WTC11 (cell line): ENCODE results near the gene BRSK2. TPM values are rescaled to one million over a fixed set of nuclear protein-coding genes. Genes with fewer than 3 reads are reported as not detected.
A peak's percentile ranks its signal among the peaks of the same experiment; 100 is the strongest.

Experiments used
- ATAC-seq: fragments of 200-7000 bp; cut with Tn5 transposase; 2 replicates; pipeline ENCODE4 v1.10.0; 2021; ENCODE audit warnings: mild to moderate bottlenecking, moderate library complexity
- CTCF ChIA-PET: fragments of 300-600 bp; sonication (Branson Sonifier 250); formaldehyde crosslinking; loops from one replicate; lab custom pipeline; 2021; ENCODE audit warnings: antibody characterized with exemption; lab: Charles Lee
- POLR2A ChIA-PET: fragments of 350-600 bp; sonication (Branson Sonifier 250); formaldehyde crosslinking; loops from one replicate; lab custom pipeline; 2021; ENCODE audit warnings: antibody characterized with exemption; lab: Charles Lee
- DNase-seq: peaks from one replicate; pipeline ENCODE4 v3.0.0; 2021; ENCODE audit warnings: low spot score
- H3K27ac Mint-ChIP-seq: 2 replicates; pipeline ENCODE4 v1.8.0; 2021; ENCODE audit warnings: mixed read lengths
- H3K27me3 Mint-ChIP-seq: 2 replicates; pipeline ENCODE4 v1.8.0; 2021; ENCODE audit warnings: low read depth, mild to moderate bottlenecking, moderate library complexity, mixed read lengths
- H3K36me3 Mint-ChIP-seq: 2 replicates; pipeline ENCODE4 v1.8.0; 2021; ENCODE audit warnings: mixed read lengths
- H3K4me1 Mint-ChIP-seq: 2 replicates; pipeline ENCODE4 v1.8.0; 2022; ENCODE audit warnings: mixed read lengths
- H3K4me3 Mint-ChIP-seq: 2 replicates; pipeline ENCODE4 v1.8.0; 2021; ENCODE audit warnings: mild to moderate bottlenecking, moderate library complexity, mixed read lengths
- H3K9me3 Mint-ChIP-seq: 2 replicates; pipeline ENCODE4 v1.8.0; 2021; ENCODE audit warnings: mixed read lengths
- E2F1 ChIP-seq: sonication (generic); formaldehyde crosslinking; IDR thresholded peaks from 2 replicates; pipeline ENCODE4 v1.8.0; 2022; ENCODE audit warnings: mild to moderate bottlenecking, missing genetic modification reagents
- ETV6 ChIP-seq: sonication (generic); formaldehyde crosslinking; IDR thresholded peaks from 2 replicates; pipeline ENCODE4 v1.8.1; 2022; ENCODE audit warnings: mild to moderate bottlenecking, missing genetic modification reagents
- KAT7 ChIP-seq: sonication (generic); formaldehyde crosslinking; IDR thresholded peaks from 2 replicates; pipeline ENCODE4 v1.8.1; 2023; ENCODE audit warnings: missing genetic modification reagents, mild to moderate bottlenecking, borderline replicate concordance
- MAX ChIP-seq: sonication (generic); formaldehyde crosslinking; IDR thresholded peaks from 2 replicates; pipeline ENCODE4 v1.8.0; 2022; ENCODE audit warnings: mild to moderate bottlenecking, missing genetic modification reagents
- MYBL2 ChIP-seq: sonication (generic); formaldehyde crosslinking; IDR thresholded peaks from 2 replicates; pipeline ENCODE4 v1.8.1; 2023; ENCODE audit warnings: mild to moderate bottlenecking, moderate library complexity, missing genetic modification reagents
- SP1 ChIP-seq: sonication (generic); formaldehyde crosslinking; conservative IDR thresholded peaks from 2 replicates; pipeline ENCODE4 v1.8.1; 2022; ENCODE audit warnings: missing genetic modification reagents
- ZBTB21 ChIP-seq: sonication (generic); formaldehyde crosslinking; IDR thresholded peaks from 2 replicates; pipeline ENCODE4 v1.8.1; 2023; ENCODE audit warnings: mild to moderate bottlenecking, missing genetic modification reagents, borderline replicate concordance
- ZNF121 ChIP-seq: sonication (generic); formaldehyde crosslinking; IDR thresholded peaks from 2 replicates; pipeline ENCODE4 v1.8.0; 2023; ENCODE audit warnings: missing genetic modification reagents
- ZNF396 ChIP-seq: fragments of 250-450 bp; sonication (Bioruptor Pico); IDR thresholded peaks from 2 replicates; pipeline ENCODE4 v1.8.0; 2021; ENCODE audit warnings: mild to moderate bottlenecking, moderate library complexity, borderline replicate concordance
- ZNF425 ChIP-seq: fragments of 250-450 bp; sonication (Bioruptor Pico); conservative IDR thresholded peaks from 2 replicates; pipeline ENCODE4 v1.9.0; 2021; ENCODE audit warnings: mild to moderate bottlenecking
- total RNA-seq: library from RNA; stranded (reverse); gene quantifications from 3 replicates; pipeline ENCODE4 v1.2.3, GENCODE V29; 2021
- TF ChIP-seq, protein P1 (sequence below): sonication (generic); formaldehyde crosslinking; IDR thresholded peaks from 2 replicates; pipeline ENCODE4 v1.8.1; 2022; ENCODE audit warnings: mild to moderate bottlenecking, moderate library complexity, missing genetic modification reagents
- TF ChIP-seq, protein P2 (sequence below): sonication (generic); formaldehyde crosslinking; IDR thresholded peaks from 2 replicates; pipeline ENCODE4 v1.8.1; 2023; ENCODE audit warnings: mild to moderate bottlenecking, missing genetic modification reagents, moderate library complexity
- TF ChIP-seq, protein P3 (sequence below): sonication (generic); formaldehyde crosslinking; IDR thresholded peaks from 2 replicates; pipeline ENCODE4 v1.8.0; 2023; ENCODE audit warnings: mild to moderate bottlenecking, missing genetic modification reagents
- TF ChIP-seq, protein P4 (sequence below): fragments of 250-450 bp; sonication (Bioruptor Pico); IDR thresholded peaks from 2 replicates; pipeline ENCODE4 v1.9.0; 2021; ENCODE audit warnings: mild to moderate bottlenecking, borderline replicate concordance

BRSK2 gene
- total RNA-seq, 1 experiment from 2014 or later, result 34.5 TPM

GRCh38 chr11:1382831-1383607 is 6.7 kb upstream of the BRSK2 start:
- TF ChIP-seq, protein P1, sequence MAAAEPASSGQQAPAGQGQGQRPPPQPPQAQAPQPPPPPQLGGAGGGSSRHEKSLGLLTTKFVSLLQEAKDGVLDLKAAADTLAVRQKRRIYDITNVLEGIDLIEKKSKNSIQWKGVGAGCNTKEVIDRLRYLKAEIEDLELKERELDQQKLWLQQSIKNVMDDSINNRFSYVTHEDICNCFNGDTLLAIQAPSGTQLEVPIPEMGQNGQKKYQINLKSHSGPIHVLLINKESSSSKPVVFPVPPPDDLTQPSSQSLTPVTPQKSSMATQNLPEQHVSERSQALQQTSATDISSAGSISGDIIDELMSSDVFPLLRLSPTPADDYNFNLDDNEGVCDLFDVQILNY (CRISPR knock-in tag), result 0 out of 2 replicates have a peak, but pooled peaks have one; percentile 40
- TF ChIP-seq MYBL2 (no peak), E2F1 (CRISPR knock-in tag) (0 out of 2 replicates have a peak, but pooled peaks have one; percentile 27), ZNF396 (CRISPR knock-in tag) (no peak), ETV6 (CRISPR knock-in tag) (peak; percentile 51; the same call in 1 of the 2 replicates), ZNF425 (CRISPR knock-in tag) (no peak), SP1 (CRISPR knock-in tag) (peak; percentile 56), ZNF121 (peak; percentile 6; the same call in 1 of the 2 replicates), KAT7 (no peak), ZBTB21 (no peak), MAX (CRISPR knock-in tag) (peak; percentile 71; the same call in 1 of the 2 replicates)
- TF ChIP-seq, protein P2, sequence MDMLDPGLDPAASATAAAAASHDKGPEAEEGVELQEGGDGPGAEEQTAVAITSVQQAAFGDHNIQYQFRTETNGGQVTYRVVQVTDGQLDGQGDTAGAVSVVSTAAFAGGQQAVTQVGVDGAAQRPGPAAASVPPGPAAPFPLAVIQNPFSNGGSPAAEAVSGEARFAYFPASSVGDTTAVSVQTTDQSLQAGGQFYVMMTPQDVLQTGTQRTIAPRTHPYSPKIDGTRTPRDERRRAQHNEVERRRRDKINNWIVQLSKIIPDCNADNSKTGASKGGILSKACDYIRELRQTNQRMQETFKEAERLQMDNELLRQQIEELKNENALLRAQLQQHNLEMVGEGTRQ, result 0 out of 2 replicates have a peak, but pooled peaks have one; percentile 13
- TF ChIP-seq, protein P3, sequence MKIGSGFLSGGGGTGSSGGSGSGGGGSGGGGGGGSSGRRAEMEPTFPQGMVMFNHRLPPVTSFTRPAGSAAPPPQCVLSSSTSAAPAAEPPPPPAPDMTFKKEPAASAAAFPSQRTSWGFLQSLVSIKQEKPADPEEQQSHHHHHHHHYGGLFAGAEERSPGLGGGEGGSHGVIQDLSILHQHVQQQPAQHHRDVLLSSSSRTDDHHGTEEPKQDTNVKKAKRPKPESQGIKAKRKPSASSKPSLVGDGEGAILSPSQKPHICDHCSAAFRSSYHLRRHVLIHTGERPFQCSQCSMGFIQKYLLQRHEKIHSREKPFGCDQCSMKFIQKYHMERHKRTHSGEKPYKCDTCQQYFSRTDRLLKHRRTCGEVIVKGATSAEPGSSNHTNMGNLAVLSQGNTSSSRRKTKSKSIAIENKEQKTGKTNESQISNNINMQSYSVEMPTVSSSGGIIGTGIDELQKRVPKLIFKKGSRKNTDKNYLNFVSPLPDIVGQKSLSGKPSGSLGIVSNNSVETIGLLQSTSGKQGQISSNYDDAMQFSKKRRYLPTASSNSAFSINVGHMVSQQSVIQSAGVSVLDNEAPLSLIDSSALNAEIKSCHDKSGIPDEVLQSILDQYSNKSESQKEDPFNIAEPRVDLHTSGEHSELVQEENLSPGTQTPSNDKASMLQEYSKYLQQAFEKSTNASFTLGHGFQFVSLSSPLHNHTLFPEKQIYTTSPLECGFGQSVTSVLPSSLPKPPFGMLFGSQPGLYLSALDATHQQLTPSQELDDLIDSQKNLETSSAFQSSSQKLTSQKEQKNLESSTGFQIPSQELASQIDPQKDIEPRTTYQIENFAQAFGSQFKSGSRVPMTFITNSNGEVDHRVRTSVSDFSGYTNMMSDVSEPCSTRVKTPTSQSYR, result 0 out of 2 replicates have a peak, but pooled peaks have one; percentile 27
- TF ChIP-seq, protein P4, sequence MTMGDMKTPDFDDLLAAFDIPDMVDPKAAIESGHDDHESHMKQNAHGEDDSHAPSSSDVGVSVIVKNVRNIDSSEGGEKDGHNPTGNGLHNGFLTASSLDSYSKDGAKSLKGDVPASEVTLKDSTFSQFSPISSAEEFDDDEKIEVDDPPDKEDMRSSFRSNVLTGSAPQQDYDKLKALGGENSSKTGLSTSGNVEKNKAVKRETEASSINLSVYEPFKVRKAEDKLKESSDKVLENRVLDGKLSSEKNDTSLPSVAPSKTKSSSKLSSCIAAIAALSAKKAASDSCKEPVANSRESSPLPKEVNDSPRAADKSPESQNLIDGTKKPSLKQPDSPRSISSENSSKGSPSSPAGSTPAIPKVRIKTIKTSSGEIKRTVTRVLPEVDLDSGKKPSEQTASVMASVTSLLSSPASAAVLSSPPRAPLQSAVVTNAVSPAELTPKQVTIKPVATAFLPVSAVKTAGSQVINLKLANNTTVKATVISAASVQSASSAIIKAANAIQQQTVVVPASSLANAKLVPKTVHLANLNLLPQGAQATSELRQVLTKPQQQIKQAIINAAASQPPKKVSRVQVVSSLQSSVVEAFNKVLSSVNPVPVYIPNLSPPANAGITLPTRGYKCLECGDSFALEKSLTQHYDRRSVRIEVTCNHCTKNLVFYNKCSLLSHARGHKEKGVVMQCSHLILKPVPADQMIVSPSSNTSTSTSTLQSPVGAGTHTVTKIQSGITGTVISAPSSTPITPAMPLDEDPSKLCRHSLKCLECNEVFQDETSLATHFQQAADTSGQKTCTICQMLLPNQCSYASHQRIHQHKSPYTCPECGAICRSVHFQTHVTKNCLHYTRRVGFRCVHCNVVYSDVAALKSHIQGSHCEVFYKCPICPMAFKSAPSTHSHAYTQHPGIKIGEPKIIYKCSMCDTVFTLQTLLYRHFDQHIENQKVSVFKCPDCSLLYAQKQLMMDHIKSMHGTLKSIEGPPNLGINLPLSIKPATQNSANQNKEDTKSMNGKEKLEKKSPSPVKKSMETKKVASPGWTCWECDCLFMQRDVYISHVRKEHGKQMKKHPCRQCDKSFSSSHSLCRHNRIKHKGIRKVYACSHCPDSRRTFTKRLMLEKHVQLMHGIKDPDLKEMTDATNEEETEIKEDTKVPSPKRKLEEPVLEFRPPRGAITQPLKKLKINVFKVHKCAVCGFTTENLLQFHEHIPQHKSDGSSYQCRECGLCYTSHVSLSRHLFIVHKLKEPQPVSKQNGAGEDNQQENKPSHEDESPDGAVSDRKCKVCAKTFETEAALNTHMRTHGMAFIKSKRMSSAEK (CRISPR knock-in tag), result no peak
- Mint-ChIP-seq H3K4me3 (peak overlapping the region; percentile 61), H3K4me1 (peaks cover 8% of the 10 kb centered on the region; the same call in 1 of the 2 replicates), H3K36me3 (no peaks in the 10 kb centered on the region), H3K27ac (no peak overlapping the region), H3K9me3 (no peaks in the 10 kb centered on the region), H3K27me3 (peaks cover 28% of the 10 kb centered on the region)
- DNase-seq (peak; percentile 67), ATAC-seq (peak; percentile 89)
- CTCF ChIA-PET, result interaction anchor here (0.5 to 1.8 kb wide), 4 partner anchors 34 to 164 kb away, joined by 3 to 5 read pairs (median 4); no protein-coding TSS in a partner anchor
- POLR2A ChIA-PET, result no interaction called here
